ENCODE measurements around the gene OCRL. TPM values are rescaled to one million over a fixed set of nuclear protein-coding genes. Genes with fewer than 3 reads are reported as not detected.

The OCRL gene
- total and polyA plus RNA-seq, 2 of the 13 experiments (the other 11 are each of a cell fraction or from before 2014, with no cell fraction given) = 13.4 to 32.0 TPM

DNA sequence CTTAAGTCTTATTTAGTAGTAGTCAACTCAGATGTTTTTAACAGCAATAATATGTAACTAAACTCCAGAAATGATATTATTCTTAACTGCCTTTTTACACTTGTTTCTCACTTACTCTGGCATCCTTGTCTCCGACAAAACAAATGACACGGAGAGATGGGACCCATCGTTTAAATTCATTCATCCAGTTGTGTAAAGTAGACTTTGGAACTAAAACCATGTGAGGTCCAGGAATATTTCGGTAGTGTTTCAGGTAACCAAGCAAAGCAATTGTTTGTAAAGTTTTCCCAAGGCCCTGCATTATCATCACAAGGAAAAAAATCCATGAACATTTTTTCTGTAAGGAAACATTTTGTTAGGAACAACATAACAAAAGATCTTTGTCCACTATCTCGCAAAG is 28.4 kb upstream of the OCRL start (continued):
- TF ChIP-seq MXI1 (IDR thresholded peaks at IDR 0.05; ENCODE audit: borderline replicate concordance, low read depth, low read length) (peak; percentile 27; the same call in 1 of the 3 replicates), SMAD9 (CRISPR knock-in tag; IDR thresholded peaks at IDR 0.05) (no peak), ZNF546 (CRISPR knock-in tag; conservative IDR thresholded peaks at IDR 0.05) (no peak), U2AF1 (optimal IDR thresholded peaks at IDR 0.05; ENCODE audit: low read depth, low read length) (no peak), HNF4A (CRISPR knock-in tag; IDR thresholded peaks at IDR 0.05) (peak; percentile 81), NKX3-1 (CRISPR knock-in tag; IDR thresholded peaks at IDR 0.05) (no peak), GATAD2A (CRISPR knock-in tag; IDR thresholded peaks at IDR 0.05) (peak; percentile 46; the same call in 1 of the 2 replicates), RFXAP (CRISPR knock-in tag; IDR thresholded peaks at IDR 0.05; ENCODE audit: borderline replicate concordance) (no peak)
- TF ChIP-seq, protein P1, sequence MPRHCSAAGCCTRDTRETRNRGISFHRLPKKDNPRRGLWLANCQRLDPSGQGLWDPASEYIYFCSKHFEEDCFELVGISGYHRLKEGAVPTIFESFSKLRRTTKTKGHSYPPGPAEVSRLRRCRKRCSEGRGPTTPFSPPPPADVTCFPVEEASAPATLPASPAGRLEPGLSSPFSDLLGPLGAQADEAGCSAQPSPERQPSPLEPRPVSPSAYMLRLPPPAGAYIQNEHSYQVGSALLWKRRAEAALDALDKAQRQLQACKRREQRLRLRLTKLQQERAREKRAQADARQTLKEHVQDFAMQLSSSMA (CRISPR knock-in tag; IDR thresholded peaks at IDR 0.05) = no peak
- TF ChIP-seq, protein P2, sequence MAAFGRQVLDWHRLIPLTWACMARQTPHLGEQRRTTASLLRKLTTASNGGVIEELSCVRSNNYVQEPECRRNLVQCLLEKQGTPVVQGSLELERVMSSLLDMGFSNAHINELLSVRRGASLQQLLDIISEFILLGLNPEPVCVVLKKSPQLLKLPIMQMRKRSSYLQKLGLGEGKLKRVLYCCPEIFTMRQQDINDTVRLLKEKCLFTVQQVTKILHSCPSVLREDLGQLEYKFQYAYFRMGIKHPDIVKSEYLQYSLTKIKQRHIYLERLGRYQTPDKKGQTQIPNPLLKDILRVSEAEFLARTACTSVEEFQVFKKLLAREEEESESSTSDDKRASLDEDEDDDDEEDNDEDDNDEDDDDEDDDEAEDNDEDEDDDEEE (CRISPR knock-in tag; IDR thresholded peaks at IDR 0.05) = no peak
- TF ChIP-seq, protein P3, sequence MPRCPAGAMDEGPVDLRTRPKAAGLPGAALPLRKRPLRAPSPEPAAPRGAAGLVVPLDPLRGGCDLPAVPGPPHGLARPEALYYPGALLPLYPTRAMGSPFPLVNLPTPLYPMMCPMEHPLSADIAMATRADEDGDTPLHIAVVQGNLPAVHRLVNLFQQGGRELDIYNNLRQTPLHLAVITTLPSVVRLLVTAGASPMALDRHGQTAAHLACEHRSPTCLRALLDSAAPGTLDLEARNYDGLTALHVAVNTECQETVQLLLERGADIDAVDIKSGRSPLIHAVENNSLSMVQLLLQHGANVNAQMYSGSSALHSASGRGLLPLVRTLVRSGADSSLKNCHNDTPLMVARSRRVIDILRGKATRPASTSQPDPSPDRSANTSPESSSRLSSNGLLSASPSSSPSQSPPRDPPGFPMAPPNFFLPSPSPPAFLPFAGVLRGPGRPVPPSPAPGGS (CRISPR knock-in tag; IDR thresholded peaks at IDR 0.05) = no peak
- TF ChIP-seq, protein P4, sequence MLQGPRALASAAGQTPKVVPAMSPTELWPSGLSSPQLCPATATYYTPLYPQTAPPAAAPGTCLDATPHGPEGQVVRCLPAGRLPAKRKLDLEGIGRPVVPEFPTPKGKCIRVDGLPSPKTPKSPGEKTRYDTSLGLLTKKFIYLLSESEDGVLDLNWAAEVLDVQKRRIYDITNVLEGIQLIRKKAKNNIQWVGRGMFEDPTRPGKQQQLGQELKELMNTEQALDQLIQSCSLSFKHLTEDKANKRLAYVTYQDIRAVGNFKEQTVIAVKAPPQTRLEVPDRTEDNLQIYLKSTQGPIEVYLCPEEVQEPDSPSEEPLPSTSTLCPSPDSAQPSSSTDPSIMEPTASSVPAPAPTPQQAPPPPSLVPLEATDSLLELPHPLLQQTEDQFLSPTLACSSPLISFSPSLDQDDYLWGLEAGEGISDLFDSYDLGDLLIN (CRISPR knock-in tag; IDR thresholded peaks at IDR 0.05; ENCODE audit: borderline replicate concordance) = no peak

All from HepG2 (cell line).